HCT116 (cell line): Measurements from ENCODE around the gene CCDC54. TPM values are rescaled to one million over a fixed set of nuclear protein-coding genes. Genes with fewer than 3 reads are reported as not detected.

Experiments used
- ATAC-seq: fragments of 200-7000 bp; cut with Tn5 transposase; 2 replicates; pipeline ENCODE4 v1.9.1; 2020; ENCODE audit warnings: mild to moderate bottlenecking, moderate library complexity
- BruUV-seq: library from RNA; stranded (reverse); fragments of 400-500 nt; replicated peaks from 2 replicates; lab custom pipeline; 2021; lab: Mats Ljungman, UMichigan
- CTCF ChIA-PET: fragments of 300-600 bp; sonication (Branson Sonifier 250); formaldehyde crosslinking; loops from one replicate; lab custom pipeline; 2021; ENCODE audit warnings: antibody characterized with exemption; lab: Charles Lee
- POLR2A ChIA-PET: fragments of 300-600, 350-600 bp; sonication (Branson Sonifier 250); formaldehyde crosslinking; loops from one replicate; lab custom pipeline; 2021; ENCODE audit warnings: antibody characterized with exemption; lab: Charles Lee
- RAD21 ChIA-PET, 2 experiments: fragments of 300-600 bp; sonication (Branson Sonifier 250); formaldehyde crosslinking; loops; one replicate each; lab custom pipeline; 2023; ENCODE audit warnings: low total read pairs in 2 of 2; ENCODE audit not compliant: uncharacterized antibody in 2 of 2, unreplicated experiment in 2 of 2, low non-redundant PET in 1 of 2; lab: Charles Lee
- DNase-seq: peaks from one replicate; pipeline ENCODE4 v3.0.0-alpha.2; 2010; ENCODE audit warnings: low read depth, low spot score
- H2AFZ ChIP-seq: fragments of 200-600 bp; shearing (Covaris generic), sonication (generic); 2 replicates; pipeline ENCODE4 v1.6.1; 2017; ENCODE audit warnings: low read depth, mixed run types, mixed read lengths, antibody characterized with exemption, low read length; ENCODE audit not compliant: poor library complexity, severe bottlenecking
- H3K27ac ChIP-seq: 2 replicates; pipeline ENCODE4 v1.5.1; 2012; ENCODE audit warnings: low read depth, low read length
- H3K27me3 ChIP-seq: fragments of 200-600 bp; sonication (generic); 2 replicates; pipeline ENCODE4 v1.6.1; 2016; ENCODE audit warnings: mixed run types, low read length, mixed read lengths; ENCODE audit not compliant: insufficient read depth
- H3K36me3 ChIP-seq, 2 experiments: fragments of 200-500 bp in 1 of 2; fragments of 200-600 bp in 1 of 2; sonication (Bioruptor generic) in 1 of 2; sonication (generic) in 1 of 2; 2 replicates each; pipeline versions ENCODE4 v1.5.1 to v1.6.1; 2014 to 2016; ENCODE audit warnings: low read length in 2 of 2, inconsistent platforms in 1 of 2, mixed read lengths in 1 of 2, mixed run types in 1 of 2; ENCODE audit not compliant: insufficient read depth in 2 of 2, control insufficient read depth in 1 of 2
- H3K4me1 ChIP-seq, 2 experiments: fragments of 200-600 bp in 1 of 2; sonication (generic) in 1 of 2; 2 replicates each; pipeline versions ENCODE4 v1.5.1 to v1.6.1; 2012 to 2017; ENCODE audit warnings: low read length in 2 of 2, inconsistent platforms in 1 of 2, mild to moderate bottlenecking in 1 of 2, mixed read lengths in 1 of 2, mixed run types in 1 of 2, moderate library complexity in 1 of 2; ENCODE audit not compliant: insufficient read depth in 2 of 2, control insufficient read depth in 1 of 2
- H3K4me2 ChIP-seq: fragments of 200-600 bp; sonication (generic); 2 replicates; pipeline ENCODE4 v1.6.1; 2017; ENCODE audit warnings: mixed run types, low read length, mixed read lengths
- H3K4me3 ChIP-seq, 2 experiments: fragments of 200-600 bp in 1 of 2; sonication (generic) in 1 of 2; replicated peaks in 1 of 2; 2 replicates each; pipeline ENCODE4 v1.5.1; 2011 to 2016; ENCODE audit warnings: low read length in 2 of 2, control low read depth in 1 of 2, low read depth in 1 of 2, mild to moderate bottlenecking in 1 of 2, mixed read lengths in 1 of 2, mixed run types in 1 of 2
- H3K79me2 ChIP-seq: fragments of 200-600 bp; sonication (generic); 2 replicates; pipeline ENCODE4 v1.6.1; 2017; ENCODE audit warnings: mild to moderate bottlenecking, mixed run types, low read length, moderate library complexity, mixed read lengths; ENCODE audit not compliant: insufficient read depth
- H3K9ac ChIP-seq: fragments of 200-600 bp; sonication (generic); 2 replicates; pipeline ENCODE4 v1.6.1; 2016; ENCODE audit warnings: low read length, mixed read lengths
- H3K9me2 ChIP-seq: fragments of 200-600 bp; sonication (generic), shearing (Covaris generic); 2 replicates; pipeline ENCODE4 v1.6.1; 2017; ENCODE audit warnings: mixed run types, mild to moderate bottlenecking, moderate library complexity; ENCODE audit not compliant: insufficient read depth
- H3K9me3 ChIP-seq, 2 experiments: fragments of 200-500 bp in 1 of 2; fragments of 200-600 bp in 1 of 2; sonication (Bioruptor generic) in 1 of 2; sonication (generic) in 1 of 2; 2 replicates each; pipeline ENCODE4 v1.6.1; 2014 to 2017; ENCODE audit warnings: low read length in 2 of 2, mixed read lengths in 2 of 2, inconsistent platforms in 1 of 2, low read depth in 1 of 2, mild to moderate bottlenecking in 1 of 2, mixed run types in 1 of 2, moderate library complexity in 1 of 2; ENCODE audit not compliant: control insufficient read depth in 1 of 2, insufficient read depth in 1 of 2
- H4K20me1 ChIP-seq: fragments of 200-600 bp; sonication (generic), shearing (Covaris generic); 2 replicates; pipeline ENCODE4 v1.6.1; 2017; ENCODE audit warnings: mixed run types, mild to moderate bottlenecking, moderate library complexity; ENCODE audit not compliant: insufficient read depth
- CEBPB ChIP-seq: IDR thresholded peaks from 2 replicates; pipeline ENCODE4 v1.6.1; 2012; ENCODE audit warnings: low read depth
- EZH2phosphoT487 ChIP-seq: fragments of 200-600 bp; IDR thresholded peaks from 2 replicates; pipeline ENCODE4 v1.6.1; 2018; ENCODE audit warnings: antibody characterized with exemption, borderline replicate concordance
- POLR2A ChIP-seq: IDR thresholded peaks from 2 replicates; pipeline ENCODE4 v1.7.0; 2011; ENCODE audit warnings: borderline replicate concordance; ENCODE audit not compliant: insufficient read depth, insufficient read length; ENCODE audit errors: extremely low read depth
- RAD21 ChIP-seq: IDR thresholded peaks from 2 replicates; pipeline ENCODE4 v1.6.1; 2012; ENCODE audit warnings: low read depth, mild to moderate bottlenecking
- SIN3A ChIP-seq: IDR thresholded peaks from 2 replicates; pipeline ENCODE4 v1.6.1; 2012; ENCODE audit warnings: low read depth
- TCF7L2 ChIP-seq: IDR thresholded peaks from 2 replicates; pipeline ENCODE4 v1.7.0; 2011; ENCODE audit warnings: borderline replicate concordance, inconsistent platforms; ENCODE audit not compliant: insufficient read depth, insufficient read length; ENCODE audit errors: extremely low read depth
- ZNF274 ChIP-seq: fragments of 200-500 bp; sonication (Bioruptor generic); IDR thresholded peaks from 2 replicates; pipeline ENCODE4 v1.6.1; 2014; ENCODE audit warnings: mild to moderate bottlenecking, low read depth, low read length, inconsistent platforms
- intact Hi-C: fragments of 100-400 bp; cut with micrococcal nuclease; formaldehyde crosslinking; loops from 2 replicates; pipeline ENCODE4 v1.10.0; 2022
- total RNA-seq: library from RNA; stranded (reverse); gene quantifications from one replicate; pipeline ENCODE4 v1.2.1, GENCODE V29; 2021; ENCODE audit not compliant: unreplicated experiment
- TF ChIP-seq, protein P1 (sequence below), 3 experiments: fragments of 200-600 bp in 1 of 3; sonication (generic) in 1 of 3; IDR thresholded peaks in 2 of 3; conservative IDR thresholded peaks in 1 of 3; 2 replicates each; pipeline ENCODE4 v1.5.1; 2012 to 2017; ENCODE audit warnings: low read depth in 2 of 3, low read length in 2 of 3, antibody characterized with exemption in 1 of 3, borderline replicate concordance in 1 of 3, control low read depth in 1 of 3, mild to moderate bottlenecking in 1 of 3, mixed read lengths in 1 of 3, mixed run types in 1 of 3, moderate library complexity in 1 of 3; ENCODE audit not compliant: insufficient read depth in 1 of 3
- TF ChIP-seq, protein P2 (sequence below): IDR thresholded peaks from 2 replicates; pipeline ENCODE4 v1.6.1; 2012
- TF ChIP-seq, protein P3 (sequence below): IDR thresholded peaks from 2 replicates; pipeline ENCODE4 v1.6.1; 2012; ENCODE audit warnings: low read depth

The CCDC54 gene
- total RNA-seq, 1 experiment from 2014 or later = not detected

DNA sequence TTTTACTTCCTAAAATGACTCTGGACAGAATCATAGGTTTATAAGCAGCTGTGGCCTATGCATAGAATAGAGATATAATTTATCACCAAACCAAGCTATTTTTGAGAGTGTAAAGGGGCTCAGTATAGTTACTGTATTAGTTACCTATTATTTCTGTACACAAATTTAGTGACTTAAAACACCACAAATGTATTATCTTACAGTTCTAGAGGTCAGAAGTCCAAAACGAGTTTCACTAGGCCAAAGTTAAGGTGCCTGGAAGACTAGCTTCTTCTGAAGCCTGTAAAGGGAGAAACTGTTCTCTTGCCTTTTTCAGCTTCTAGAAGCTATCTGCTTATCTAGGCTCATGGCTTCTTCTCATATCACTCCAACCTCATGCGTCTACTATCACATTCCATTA lies 30.1 kb downstream of the CCDC54 start (continued):
- TF ChIP-seq, protein P1, sequence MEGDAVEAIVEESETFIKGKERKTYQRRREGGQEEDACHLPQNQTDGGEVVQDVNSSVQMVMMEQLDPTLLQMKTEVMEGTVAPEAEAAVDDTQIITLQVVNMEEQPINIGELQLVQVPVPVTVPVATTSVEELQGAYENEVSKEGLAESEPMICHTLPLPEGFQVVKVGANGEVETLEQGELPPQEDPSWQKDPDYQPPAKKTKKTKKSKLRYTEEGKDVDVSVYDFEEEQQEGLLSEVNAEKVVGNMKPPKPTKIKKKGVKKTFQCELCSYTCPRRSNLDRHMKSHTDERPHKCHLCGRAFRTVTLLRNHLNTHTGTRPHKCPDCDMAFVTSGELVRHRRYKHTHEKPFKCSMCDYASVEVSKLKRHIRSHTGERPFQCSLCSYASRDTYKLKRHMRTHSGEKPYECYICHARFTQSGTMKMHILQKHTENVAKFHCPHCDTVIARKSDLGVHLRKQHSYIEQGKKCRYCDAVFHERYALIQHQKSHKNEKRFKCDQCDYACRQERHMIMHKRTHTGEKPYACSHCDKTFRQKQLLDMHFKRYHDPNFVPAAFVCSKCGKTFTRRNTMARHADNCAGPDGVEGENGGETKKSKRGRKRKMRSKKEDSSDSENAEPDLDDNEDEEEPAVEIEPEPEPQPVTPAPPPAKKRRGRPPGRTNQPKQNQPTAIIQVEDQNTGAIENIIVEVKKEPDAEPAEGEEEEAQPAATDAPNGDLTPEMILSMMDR (IDR thresholded peaks at IDR 0.05 in 2 of 3, conservative IDR thresholded peaks at IDR 0.05 in 1 of 3; ENCODE audit: borderline replicate concordance in 1 of 3, insufficient read depth in 1 of 3, low read depth in 2 of 3, low read length in 2 of 3) = no peak
- no peak for TF ChIP-seq ZNF274

DNA sequence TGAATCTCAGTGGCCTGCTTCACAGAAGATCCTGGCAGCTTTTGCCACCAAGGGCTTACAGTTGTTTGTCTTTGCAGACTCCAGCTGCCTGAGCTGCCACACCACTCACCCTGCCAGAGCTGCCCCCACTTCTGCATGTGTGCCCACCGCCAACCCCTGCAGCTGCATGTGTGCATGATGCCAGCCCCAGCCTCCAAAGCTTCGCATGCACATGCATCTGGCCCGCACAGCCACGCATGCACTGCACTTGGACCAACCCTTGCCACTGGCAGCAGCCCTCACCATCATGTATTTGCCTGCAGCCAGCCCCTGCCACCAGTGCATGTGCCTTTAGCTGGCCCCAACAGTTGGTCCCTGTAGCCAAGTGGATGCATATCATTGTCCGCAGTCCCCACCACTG lies 31.3 kb downstream of the CCDC54 start:
- no peak overlapping the region for H3K27ac ChIP-seq
- TF ChIP-seq EZH2phosphoT487 (no peak), RAD21 (no peak), SIN3A (no peak), CEBPB (no peak), TCF7L2 (no peak), POLR2A (no peak)
- TF ChIP-seq, protein P2, sequence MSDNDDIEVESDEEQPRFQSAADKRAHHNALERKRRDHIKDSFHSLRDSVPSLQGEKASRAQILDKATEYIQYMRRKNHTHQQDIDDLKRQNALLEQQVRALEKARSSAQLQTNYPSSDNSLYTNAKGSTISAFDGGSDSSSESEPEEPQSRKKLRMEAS = no peak
- TF ChIP-seq, protein P3, sequence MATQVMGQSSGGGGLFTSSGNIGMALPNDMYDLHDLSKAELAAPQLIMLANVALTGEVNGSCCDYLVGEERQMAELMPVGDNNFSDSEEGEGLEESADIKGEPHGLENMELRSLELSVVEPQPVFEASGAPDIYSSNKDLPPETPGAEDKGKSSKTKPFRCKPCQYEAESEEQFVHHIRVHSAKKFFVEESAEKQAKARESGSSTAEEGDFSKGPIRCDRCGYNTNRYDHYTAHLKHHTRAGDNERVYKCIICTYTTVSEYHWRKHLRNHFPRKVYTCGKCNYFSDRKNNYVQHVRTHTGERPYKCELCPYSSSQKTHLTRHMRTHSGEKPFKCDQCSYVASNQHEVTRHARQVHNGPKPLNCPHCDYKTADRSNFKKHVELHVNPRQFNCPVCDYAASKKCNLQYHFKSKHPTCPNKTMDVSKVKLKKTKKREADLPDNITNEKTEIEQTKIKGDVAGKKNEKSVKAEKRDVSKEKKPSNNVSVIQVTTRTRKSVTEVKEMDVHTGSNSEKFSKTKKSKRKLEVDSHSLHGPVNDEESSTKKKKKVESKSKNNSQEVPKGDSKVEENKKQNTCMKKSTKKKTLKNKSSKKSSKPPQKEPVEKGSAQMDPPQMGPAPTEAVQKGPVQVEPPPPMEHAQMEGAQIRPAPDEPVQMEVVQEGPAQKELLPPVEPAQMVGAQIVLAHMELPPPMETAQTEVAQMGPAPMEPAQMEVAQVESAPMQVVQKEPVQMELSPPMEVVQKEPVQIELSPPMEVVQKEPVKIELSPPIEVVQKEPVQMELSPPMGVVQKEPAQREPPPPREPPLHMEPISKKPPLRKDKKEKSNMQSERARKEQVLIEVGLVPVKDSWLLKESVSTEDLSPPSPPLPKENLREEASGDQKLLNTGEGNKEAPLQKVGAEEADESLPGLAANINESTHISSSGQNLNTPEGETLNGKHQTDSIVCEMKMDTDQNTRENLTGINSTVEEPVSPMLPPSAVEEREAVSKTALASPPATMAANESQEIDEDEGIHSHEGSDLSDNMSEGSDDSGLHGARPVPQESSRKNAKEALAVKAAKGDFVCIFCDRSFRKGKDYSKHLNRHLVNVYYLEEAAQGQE = no peak
- TF ChIP-seq, all 23 proteins: peak for 0
- POLR2A ChIA-PET = no interaction called here
- Histone ChIP-seq H3K9me2 (0 out of 2 replicates have a peak, but pooled peaks cover 5% of the 10 kb centered on the region), H4K20me1 (no peaks in the 10 kb centered on the region), H3K4me2 (no peak overlapping the region), H3K9me3 (peaks cover 12 to 14% of the 10 kb centered on the region in 2 experiments), H3K27me3 (no peaks in the 10 kb centered on the region), H2AFZ (no peak overlapping the region), H3K4me1 (no peaks in the 10 kb centered on the region), H3K9ac (no peak overlapping the region), H3K4me3 (no peak overlapping the region), H3K36me3 (no peaks in the 10 kb centered on the region), H3K79me2 (no peaks in the 10 kb centered on the region)
- no peak for DNase-seq
- BruUV-seq = no TSS peak
- no peak for ATAC-seq
- RAD21 ChIA-PET = no interaction called here
- intact Hi-C loops = no loop called here
- CTCF ChIA-PET = interaction anchor here (1.7 kb wide), 1 partner anchor 12 kb away, joined by 7 read pairs; no protein-coding TSS in a partner anchor
